SK-N-SH (cell line): ENCODE data around the gene CYBRD1. TPM values are rescaled to one million over a fixed set of nuclear protein-coding genes. Genes with fewer than 3 reads are reported as not detected.

Source experiments
- CTCF ChIA-PET: fragments of 300-600, 350-600 bp; formaldehyde crosslinking; extraction: SDS; loops from one replicate; lab custom pipeline; 2021; lab: Yijun Ruan, JAX
- POLR2A ChIA-PET: fragments of 350-600 bp; sonication (Branson Sonifier 250); formaldehyde crosslinking; extraction: SDS; loops from one replicate; lab custom pipeline; 2020; ENCODE audit warnings: antibody characterized with exemption, inconsistent platforms; lab: Yijun Ruan, JAX
- DNase-seq: peaks from one replicate; pipeline ENCODE4 v3.0.0; 2012
- H2AFZ ChIP-seq: fragments of 200-600 bp; sonication (generic); 2 replicates; pipeline ENCODE4 v1.8.1; 2016; ENCODE audit warnings: antibody characterized with exemption, mild to moderate bottlenecking, low read depth
- H3F3A ChIP-seq: fragments of 200-600 bp; sonication (generic); replicated peaks from 2 replicates; pipeline ENCODE3; 2016; ENCODE audit warnings: antibody characterized with exemption, mild to moderate bottlenecking; ENCODE audit not compliant: insufficient read depth
- H3K27ac ChIP-seq, 2 experiments: fragments of 200-500 bp in 1 of 2; fragments of 200-600 bp in 1 of 2; sonication (Bioruptor generic) in 1 of 2; sonication (generic), shearing (Covaris generic) in 1 of 2; 2 replicates each; pipeline versions ENCODE4 v1.5.1 to v1.6.1; 2014 to 2016; ENCODE audit warnings: low read depth in 2 of 2, inconsistent platforms in 1 of 2, low read length in 1 of 2, mild to moderate bottlenecking in 1 of 2, mixed read lengths in 1 of 2
- H3K27me3 ChIP-seq: fragments of 200-600 bp; sonication (generic), shearing (Covaris generic); 2 replicates; pipeline ENCODE4 v1.6.1; 2016; ENCODE audit warnings: mixed run types; ENCODE audit not compliant: insufficient read depth
- H3K36me3 ChIP-seq, 2 experiments: fragments of 200-500 bp in 1 of 2; fragments of 200-600 bp in 1 of 2; sonication (Bioruptor generic) in 1 of 2; sonication (generic) in 1 of 2; replicated peaks in 1 of 2; 2 replicates each; pipeline versions ENCODE3 to v1.5.1; 2014 to 2016; ENCODE audit warnings: low read length in 1 of 2, mild to moderate bottlenecking in 1 of 2; ENCODE audit not compliant: insufficient read depth in 2 of 2, control insufficient read depth in 1 of 2
- H3K4me1 ChIP-seq, 2 experiments: fragments of 200-500 bp in 1 of 2; fragments of 200-600 bp in 1 of 2; sonication (Bioruptor generic) in 1 of 2; sonication (generic), shearing (Covaris generic) in 1 of 2; 2 replicates each; pipeline versions ENCODE4 v1.5.1 to v1.6.1; 2014 to 2016; ENCODE audit warnings: low read depth in 1 of 2, low read length in 1 of 2, mixed run types in 1 of 2; ENCODE audit not compliant: insufficient read depth in 2 of 2, control insufficient read depth in 1 of 2
- H3K4me2 ChIP-seq: fragments of 200-600 bp; sonication (generic), shearing (Covaris generic); 2 replicates; pipeline ENCODE4 v1.6.1; 2017; ENCODE audit warnings: mixed run types
- H3K4me3 ChIP-seq, 2 experiments: fragments of 200-500 bp in 1 of 2; fragments of 200-600 bp in 1 of 2; sonication (Bioruptor generic) in 1 of 2; sonication (generic), shearing (Covaris generic) in 1 of 2; 2 replicates each; pipeline versions ENCODE4 v1.5.1 to v1.8.1; 2014 to 2016; ENCODE audit warnings: low read depth in 2 of 2, inconsistent platforms in 1 of 2, low read length in 1 of 2, mild to moderate bottlenecking in 1 of 2, mixed read lengths in 1 of 2, moderate library complexity in 1 of 2
- H3K79me2 ChIP-seq: fragments of 200-600 bp; sonication (generic); 2 replicates; pipeline ENCODE4 v1.8.1; 2017; ENCODE audit warnings: mild to moderate bottlenecking; ENCODE audit not compliant: insufficient read depth
- H3K9ac ChIP-seq: fragments of 200-600 bp; sonication (generic); 2 replicates; pipeline ENCODE4 v1.6.1; 2017; ENCODE audit warnings: mixed run types
- H3K9me2 ChIP-seq: fragments of 200-600 bp; sonication (generic); 2 replicates; pipeline ENCODE4 v1.6.1; 2017; ENCODE audit warnings: mixed run types
- H3K9me3 ChIP-seq: fragments of 200-600 bp; sonication (generic); 2 replicates; pipeline ENCODE4 v1.6.1; 2017; ENCODE audit warnings: mixed run types, mild to moderate bottlenecking, moderate library complexity
- H4K20me1 ChIP-seq: fragments of 200-600 bp; sonication (generic); 2 replicates; pipeline ENCODE4 v1.6.1; 2017; ENCODE audit warnings: mild to moderate bottlenecking, mixed run types; ENCODE audit not compliant: insufficient read depth
- FOXJ3 ChIP-seq: sonication (generic); formaldehyde crosslinking; IDR thresholded peaks from 2 replicates; pipeline ENCODE4 v1.5.1; 2020; ENCODE audit warnings: mild to moderate bottlenecking, missing genetic modification reagents
- FOXM1 ChIP-seq: IDR thresholded peaks from 2 replicates; pipeline ENCODE4 v1.4.0; 2012; ENCODE audit warnings: low read depth, mild to moderate bottlenecking
- GABPA ChIP-seq: IDR thresholded peaks from 2 replicates; pipeline ENCODE4 v1.4.0; 2012; ENCODE audit warnings: low read depth, mild to moderate bottlenecking
- JUND ChIP-seq: IDR thresholded peaks from 2 replicates; pipeline ENCODE4 v1.4.0; 2012
- MAX ChIP-seq: IDR thresholded peaks from 2 replicates; pipeline ENCODE4 v1.4.0; 2012; ENCODE audit warnings: low read depth
- MEF2A ChIP-seq: IDR thresholded peaks from 2 replicates; pipeline ENCODE4 v1.4.0; 2012; ENCODE audit warnings: low read depth, borderline replicate concordance
- PBX3 ChIP-seq: IDR thresholded peaks from 2 replicates; pipeline ENCODE4; 2012
- RAD21 ChIP-seq: IDR thresholded peaks from 2 replicates; pipeline ENCODE4 v1.6.1; 2012; ENCODE audit warnings: mild to moderate bottlenecking, low read length
- RCOR1 ChIP-seq: fragments of 150-350 bp; IDR thresholded peaks from 2 replicates; pipeline ENCODE4 v1.6.1; 2017; ENCODE audit warnings: antibody characterized with exemption, low read length
- REST ChIP-seq: IDR thresholded peaks from 2 replicates; pipeline ENCODE4 v1.6.1; 2012; ENCODE audit warnings: mild to moderate bottlenecking, low read depth, low read length, moderate library complexity
- RXRA ChIP-seq: IDR thresholded peaks from 2 replicates; pipeline ENCODE4 v1.4.0; 2012; ENCODE audit warnings: low read depth, mild to moderate bottlenecking, borderline replicate concordance
- SMC3 ChIP-seq: IDR thresholded peaks from 2 replicates; pipeline ENCODE4 v1.6.1; 2012; ENCODE audit warnings: low read depth, low read length, improper control_type of control experiment
- TEAD4 ChIP-seq: IDR thresholded peaks from 2 replicates; pipeline ENCODE4 v1.4.0; 2012; ENCODE audit warnings: mild to moderate bottlenecking, borderline replicate concordance; ENCODE audit not compliant: insufficient read depth
- YY1 ChIP-seq: IDR thresholded peaks from 2 replicates; pipeline ENCODE4 v1.4.0; 2012; ENCODE audit warnings: low read depth, mild to moderate bottlenecking
- ZBTB33 ChIP-seq: IDR thresholded peaks from 2 replicates; pipeline ENCODE4 v1.4.0; 2012; ENCODE audit warnings: low read depth, borderline replicate concordance
- WGBS: methylation state at CpG from one replicate; pipeline ENCODE4 v1.1.6; 2017; ENCODE audit warnings: low lambda C conversion rate; 5-methylcytosine and 5-hydroxymethylcytosine counted together
- polyA plus RNA-seq, 3 experiments: library from polyadenylated mRNA; depleted of rRNA; stranded (reverse); fragments of >200 nt; gene quantifications; 2 replicates each; pipeline ENCODE4 v1.2.3, GENCODE V29; 2012

The CYBRD1 gene
- polyA plus RNA-seq, 1 of the 3 experiments (the other 2 are of a cell fraction): 21.1 TPM

DNA sequence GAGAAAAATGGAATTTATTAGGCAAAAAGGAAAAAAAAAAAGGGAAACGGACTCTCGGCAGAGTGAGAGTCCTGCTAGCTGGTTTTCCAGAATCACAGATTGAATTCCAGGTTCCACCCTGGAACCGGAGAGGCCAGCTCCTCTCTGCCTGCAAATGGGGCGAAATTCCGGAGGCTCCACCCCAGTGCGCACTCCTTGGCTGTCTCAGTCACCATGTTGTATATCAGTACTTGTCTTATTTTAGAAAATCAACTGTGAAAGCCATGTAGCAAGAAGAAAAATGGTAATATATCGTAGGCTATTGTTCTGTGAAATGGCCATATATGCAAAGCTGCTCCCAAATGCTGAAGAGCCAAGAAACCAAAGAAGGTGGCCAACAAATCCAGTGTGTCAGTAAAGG, 49.4 kb downstream of the CYBRD1 start:
- H3K9ac ChIP-seq: no peak overlapping the region
- no peaks in the 10 kb centered on the region for H3K4me1 ChIP-seq
- no peaks in the 10 kb centered on the region for H3K9me3 ChIP-seq
- 74% methylated on average over 7 of the region's 7 CpGs for WGBS
- no peaks in the 10 kb centered on the region for H3K27me3 ChIP-seq
- no peak overlapping the region for H3K4me3 ChIP-seq
- no peaks in the 10 kb centered on the region for H3F3A ChIP-seq
- H3K4me2 ChIP-seq: no peak overlapping the region
- H3K36me3 ChIP-seq: no peaks in the 10 kb centered on the region
- H4K20me1 ChIP-seq: no peaks in the 10 kb centered on the region
- no peaks in the 10 kb centered on the region for H3K9me2 ChIP-seq
- H3K27ac ChIP-seq: no peak overlapping the region
- POLR2A ChIA-PET: no interaction called here
- TF ChIP-seq TEAD4 (no peak), MEF2A (no peak), SMC3 (no peak), FOXM1 (no peak), REST (no peak)
- CTCF ChIA-PET: interaction anchor here (1.6 to 2.8 kb wide), 3 partner anchors 9 to 542 kb away, joined by 4 to 8 read pairs (median 5); partner anchors contain the start of gene DLX2
- no peaks in the 10 kb centered on the region for H3K79me2 ChIP-seq
- H2AFZ ChIP-seq: no peak overlapping the region
- DNase-seq: no peak

- Histone ChIP-seq H3K9ac (no peak overlapping the region), H3K79me2 (no peaks in the 10 kb centered on the region), H3K4me2 (no peak overlapping the region), H3K9me3 (no peaks in the 10 kb centered on the region), H3K27ac (no peak overlapping the region), H3K9me2 (no peaks in the 10 kb centered on the region), H3K27me3 (no peaks in the 10 kb centered on the region), H2AFZ (peak overlapping the region; percentile 93), H3K4me3 (no peak overlapping the region; a peak in 1 of 4 replicates), H3K36me3 (no peaks in the 10 kb centered on the region), H4K20me1 (no peaks in the 10 kb centered on the region), H3K4me1 (no peaks in the 10 kb centered on the region), H3F3A (no peaks in the 10 kb centered on the region)
- CTCF ChIA-PET: interaction anchor here (0.5 to 2.8 kb wide), 29 partner anchors 9 to 891 kb away, joined by 3 to 10 read pairs (median 4); partner anchors contain the start of gene DLX2
- WGBS: 26% methylated on average over 21 of the region's 21 CpGs
- POLR2A ChIA-PET: no interaction called here
- peak; percentile 88 for DNase-seq
- TF ChIP-seq MAX: no peak
- peak; percentile 95 for TF ChIP-seq RAD21
- no peak for TF ChIP-seq YY1
- TF ChIP-seq FOXJ3 (CRISPR knock-in tag): no peak
- TF ChIP-seq ZBTB33: no peak
- TF ChIP-seq GABPA: no peak
- TF ChIP-seq JUND: no peak
- no peak for TF ChIP-seq RXRA
- no peak for TF ChIP-seq RCOR1
- no peak for TF ChIP-seq PBX3
- no peak for TF ChIP-seq REST
These were observed 52.0 kb downstream of the CYBRD1 start for GRCh38 chr2:171574149-171574795.
